Kidney (tissue), 14 donors: ENCODE results near the gene ISYNA1. TPM values are rescaled to one million over a fixed set of nuclear protein-coding genes. Genes with fewer than 3 reads are reported as not detected.

ENCODE experiments used
- DNase-seq, 5 donors: peaks; one replicate each; pipeline ENCODE4 v3.0.0-alpha.2; 2013 to 2020
- FAIRE-seq: peaks from 2 replicates; lab custom pipeline; 2012; peaks lifted over from hg19 to GRCh38; lab: Jason Lieb, UNC
- H3K27ac ChIP-seq, 2 donors: one replicate each; pipeline ENCODE4 v1.7.0; 2013; ENCODE audit warnings: low read depth in 2 of 2, low read length in 2 of 2, inconsistent platforms in 1 of 2
- H3K27me3 ChIP-seq: one replicate; pipeline ENCODE4 v1.7.1; 2013; ENCODE audit warnings: low read length, inconsistent platforms; ENCODE audit not compliant: control insufficient read depth, insufficient read depth
- H3K36me3 ChIP-seq, 3 donors: one replicate each; pipeline versions ENCODE4 v1.7.0 to v1.7.1; 2013; ENCODE audit warnings: low read length in 3 of 3, control low read depth in 1 of 3, inconsistent platforms in 1 of 3; ENCODE audit not compliant: insufficient read depth in 3 of 3, control insufficient read depth in 2 of 3
- H3K4me1 ChIP-seq, 3 donors: one replicate each; pipeline versions ENCODE4 v1.7.0 to v1.7.1; 2013; ENCODE audit warnings: low read length in 3 of 3, inconsistent platforms in 1 of 3, low read depth in 1 of 3; ENCODE audit not compliant: control insufficient read depth in 2 of 3, insufficient read depth in 2 of 3
- H3K4me3 ChIP-seq, 3 donors: one replicate each; pipeline versions ENCODE4 v1.7.0 to v1.8.1; 2013; ENCODE audit warnings: low read length in 3 of 3, control low read depth in 1 of 3, inconsistent platforms in 1 of 3
- H3K9ac ChIP-seq, 3 donors: one replicate each; pipeline versions ENCODE4 v1.7.0 to v1.7.1; 2013; ENCODE audit warnings: low read length in 3 of 3, control low read depth in 1 of 3, inconsistent platforms in 1 of 3
- H3K9me3 ChIP-seq, 3 donors: one replicate each; pipeline versions ENCODE4 v1.7.0 to v1.7.1; 2013; ENCODE audit warnings: low read length in 3 of 3, control low read depth in 1 of 3, inconsistent platforms in 1 of 3; ENCODE audit not compliant: control insufficient read depth in 2 of 3, insufficient read depth in 1 of 3
- CTCF ChIP-seq: IDR thresholded peaks from 3 replicates; pipeline ENCODE4 v1.5.1; 2012; ENCODE audit warnings: mild to moderate bottlenecking, moderate library complexity, borderline replicate concordance; ENCODE audit not compliant: insufficient read depth; ENCODE audit errors: extremely low read depth
- intact Hi-C: fragments of 100-400 bp; cut with DNase I; formaldehyde crosslinking; loops from one replicate; pipeline ENCODE4 v1.11.1; 2022
- polyA plus RNA-seq: library from polyadenylated mRNA; stranded (reverse); fragments of 350-450 nt; fragmentation: Illumina TruSeq; extraction: RNeasy Lipid Tissue Mini Kit (QIAGEN cat#74804); gene quantifications from one replicate; pipeline ENCODE4 v1.2.3, GENCODE V29; 2014; ENCODE audit warnings: low read depth, low replicate concordance; ENCODE audit not compliant: insufficient read depth
- total RNA-seq: library from RNA; stranded (reverse); fragmentation: NEBNext Ultra II Directional; extraction: Animal tissue kit (Norgen Biotek cat#: 25700); gene quantifications from one replicate; pipeline ENCODE4 v1.2.1, GENCODE V29; 2021
- donor health status: control.
- donor health status: control.
- donor health status: control.
- donor health status: control.
- donor health status: control.
- donor health status: DM: yes; HTN: yes; CAD: no.
- donor health status: Normal renal cell carcinoma (clear cell type).

Gene ISYNA1
- total and polyA plus RNA-seq, 2 donors from 2014 or later: 68.6 to 101 TPM

- H3K27ac ChIP-seq: peak overlapping the region; percentile 95 to 98
Observed at GRCh38 chr19:18386543-18387271, 51.2 kb downstream of the ISYNA1 start.

GRCh38 chr19:18385675-18386542, 52.0 kb downstream of the ISYNA1 start, which contains the start of gene GDF15:
TSS of gene GDF15 (plus strand) at chr19:18386158. CDS start at chr19:18386190, 32 bp downstream.
- H3K9me3 ChIP-seq: no peaks in the 10 kb centered on the region
- peaks cover 0 to 3% (median 2%) of the 10 kb centered on the region in 3 donors for H3K36me3 ChIP-seq
- H3K9ac ChIP-seq: peak within 1 kb of the TSS in 2 of 3 donors; percentile 45 to 92
- peak; percentile 71 for TF ChIP-seq CTCF
- H3K4me1 ChIP-seq: peaks cover 0 to 16% (median 11%) of the 10 kb centered on the region in 3 donors
- peak within 1 kb of the TSS; percentile 95 to 98 for H3K27ac ChIP-seq
- peak in 4 of 5 donors; percentile 63 to 97 (median 80) for DNase-seq
- intact Hi-C loops: no loop called here
- H3K27me3 ChIP-seq: no peaks in the 10 kb centered on the region
- no peak for FAIRE-seq
- peak within 1 kb of the TSS in 2 of 3 donors; percentile 76 to 83 for H3K4me3 ChIP-seq

More at GRCh38 chr19:18386543-18387271, 51.2 kb downstream of the ISYNA1 start:
- no peaks in the 10 kb centered on the region for H3K27me3 ChIP-seq
- intact Hi-C loops: no loop called here
- TF ChIP-seq CTCF: no peak
- H3K36me3 ChIP-seq: peaks cover 0 to 3% (median 2%) of the 10 kb centered on the region in 3 donors
- peak overlapping the region in 2 of 3 donors; percentile 45 to 92 for H3K9ac ChIP-seq
- DNase-seq (peak in 1 of 5 donors; percentile 78), FAIRE-seq (no peak)
- H3K9me3 ChIP-seq: no peaks in the 10 kb centered on the region
- peaks cover 0 to 16% (median 11%) of the 10 kb centered on the region in 3 donors for H3K4me1 ChIP-seq
- H3K4me3 ChIP-seq: peak overlapping the region in 2 of 3 donors; percentile 76 to 83

- FAIRE-seq (no peak), DNase-seq (no peak)
- Histone ChIP-seq H3K4me1 (peaks cover 0 to 17% (median 16%) of the 10 kb centered on the region in 3 donors), H3K27ac (peak overlapping the region; percentile 95 to 98), H3K9ac (peak overlapping the region in 2 of 3 donors; percentile 21 to 44), H3K36me3 (peaks cover 0 to 3% (median 2%) of the 10 kb centered on the region in 3 donors), H3K9me3 (no peaks in the 10 kb centered on the region), H3K27me3 (no peaks in the 10 kb centered on the region), H3K4me3 (no peak overlapping the region)
- TF ChIP-seq CTCF: no peak
- intact Hi-C loops: no loop called here
Observed at GRCh38 chr19:18385359-18385674, 52.6 kb downstream of the ISYNA1 start.
